Astrocyte of the cerebellum (primary cell): ENCODE data around the gene HERC5.

Source experiments
- DNase-seq: peaks from one replicate; pipeline ENCODE4 v3.0.0-alpha.2; 2011; ENCODE audit warnings: low read depth
- H3K4me3 ChIP-seq: 2 replicates; pipeline ENCODE4 v1.5.1; 2011; ENCODE audit warnings: mild to moderate bottlenecking, low read depth, low read length, moderate library complexity
- CTCF ChIP-seq: IDR thresholded peaks from 2 replicates; pipeline ENCODE4 v1.5.1; 2012; ENCODE audit warnings: low read length, low read depth, moderate library complexity, mild to moderate bottlenecking; ENCODE audit errors: missing control alignments
- in situ Hi-C: cut with HindIII; loops from 2 replicates; pipeline ENCODE4 v1.10.0; 2017; ENCODE audit warnings: low sequenced_read_pairs

HERC5 gene

DNA sequence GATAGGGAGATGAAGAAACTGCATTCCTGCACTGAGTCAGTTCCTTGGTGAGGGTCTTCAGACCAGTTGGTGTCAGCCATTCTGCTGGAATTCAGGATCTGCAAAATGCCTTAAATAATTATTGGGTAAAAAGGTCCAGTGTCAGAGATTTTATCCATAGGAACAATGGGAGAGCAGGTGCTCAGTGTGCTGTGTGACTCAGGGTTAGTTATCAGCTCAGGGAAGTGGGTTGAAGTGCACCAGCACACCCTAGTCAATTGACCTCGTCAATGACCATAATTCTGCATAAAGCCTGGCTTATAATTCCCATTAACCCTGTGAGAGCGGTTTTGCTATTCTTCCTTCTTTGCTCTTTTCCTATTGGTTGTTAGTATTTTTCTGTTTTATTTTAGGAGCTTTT is 40.9 kb upstream of the HERC5 start:
- TF ChIP-seq CTCF: no peak
- in situ Hi-C loops: no loop called here
- DNase-seq: no peak
- no peak overlapping the region for H3K4me3 ChIP-seq

DNA sequence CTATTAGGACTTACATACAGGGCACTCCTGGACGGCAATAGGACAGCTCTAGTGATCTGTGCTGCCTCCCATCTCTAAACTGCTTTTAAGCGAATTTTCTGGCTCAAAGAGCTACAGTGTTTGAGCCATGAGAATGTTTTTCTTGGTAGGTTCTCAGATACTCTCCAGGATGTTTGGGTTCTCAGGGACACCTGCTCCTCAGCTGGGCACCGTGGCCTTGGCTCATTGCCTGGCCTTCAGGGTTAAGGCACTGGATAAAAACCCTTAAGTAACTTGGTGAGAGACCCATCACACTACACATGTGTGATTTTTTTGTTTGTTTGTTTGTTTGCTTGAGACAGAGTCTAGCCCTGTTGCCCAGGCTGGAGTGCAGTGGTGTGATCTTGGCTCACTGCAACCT is 38.5 kb upstream of the HERC5 start:
- TF ChIP-seq CTCF: no peak
- no peak overlapping the region for H3K4me3 ChIP-seq
- no peak for DNase-seq
- in situ Hi-C loops: no loop called here

- in situ Hi-C loops: no loop called here
- H3K4me3 ChIP-seq: no peak overlapping the region
- no peak for DNase-seq
- TF ChIP-seq CTCF: no peak
Measured at GRCh38 chr4:88419874-88420273, 37.0 kb upstream of the HERC5 start.

GRCh38 chr4:88420844-88421243 is 36.1 kb upstream of the HERC5 start:
- in situ Hi-C loops: no loop called here
- TF ChIP-seq CTCF: no peak
- no peak for DNase-seq
- H3K4me3 ChIP-seq: no peak overlapping the region

DNA sequence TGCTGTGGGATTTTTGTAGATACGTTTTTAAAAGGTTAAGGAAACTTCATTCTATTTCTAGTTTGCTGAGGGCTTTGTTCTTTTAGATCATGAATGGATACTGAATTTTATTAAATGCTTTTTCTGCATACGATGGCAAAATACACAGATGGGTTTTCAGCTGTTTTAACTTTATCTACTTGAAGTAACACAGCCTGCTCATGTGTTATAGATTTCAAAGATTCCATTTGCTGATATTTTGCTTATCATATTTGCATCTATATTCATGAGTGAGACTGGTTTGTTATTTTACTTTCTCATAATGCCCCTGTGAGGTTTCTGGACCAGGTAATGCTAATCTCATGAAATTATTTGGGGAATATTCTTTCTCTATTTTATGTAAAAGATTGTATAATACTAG is 34.5 kb upstream of the HERC5 start:
- no peak for DNase-seq
- in situ Hi-C loops: no loop called here
- TF ChIP-seq CTCF: no peak
- no peak overlapping the region for H3K4me3 ChIP-seq

GRCh38 chr4:88429401-88429800 is 27.5 kb upstream of the HERC5 start:
- no peak overlapping the region for H3K4me3 ChIP-seq
- TF ChIP-seq CTCF: no peak
- in situ Hi-C loops: no loop called here
- no peak for DNase-seq
